WTC11 (cell line): ENCODE results near the gene KLHDC3. TPM values are rescaled to one million over a fixed set of nuclear protein-coding genes. Genes with fewer than 3 reads are reported as not detected.

ENCODE experiments used
- ATAC-seq: fragments of 200-7000 bp; cut with Tn5 transposase; 2 replicates; pipeline ENCODE4 v1.10.0; 2021; ENCODE audit warnings: mild to moderate bottlenecking, moderate library complexity
- CTCF ChIA-PET: fragments of 300-600 bp; sonication (Branson Sonifier 250); formaldehyde crosslinking; loops from one replicate; lab custom pipeline; 2021; ENCODE audit warnings: antibody characterized with exemption; lab: Charles Lee
- POLR2A ChIA-PET: fragments of 350-600 bp; sonication (Branson Sonifier 250); formaldehyde crosslinking; loops from one replicate; lab custom pipeline; 2021; ENCODE audit warnings: antibody characterized with exemption; lab: Charles Lee
- DNase-seq: peaks from one replicate; pipeline ENCODE4 v3.0.0; 2021; ENCODE audit warnings: low spot score
- H3K27ac Mint-ChIP-seq: 2 replicates; pipeline ENCODE4 v1.8.0; 2021; ENCODE audit warnings: mixed read lengths
- H3K27me3 Mint-ChIP-seq: 2 replicates; pipeline ENCODE4 v1.8.0; 2021; ENCODE audit warnings: low read depth, mild to moderate bottlenecking, moderate library complexity, mixed read lengths
- H3K36me3 Mint-ChIP-seq: 2 replicates; pipeline ENCODE4 v1.8.0; 2021; ENCODE audit warnings: mixed read lengths
- H3K4me1 Mint-ChIP-seq: 2 replicates; pipeline ENCODE4 v1.8.0; 2022; ENCODE audit warnings: mixed read lengths
- H3K4me3 Mint-ChIP-seq: 2 replicates; pipeline ENCODE4 v1.8.0; 2021; ENCODE audit warnings: mild to moderate bottlenecking, moderate library complexity, mixed read lengths
- H3K9me3 Mint-ChIP-seq: 2 replicates; pipeline ENCODE4 v1.8.0; 2021; ENCODE audit warnings: mixed read lengths
- ATF2 ChIP-seq: sonication (generic); formaldehyde crosslinking; IDR thresholded peaks from 2 replicates; pipeline ENCODE4 v1.8.1; 2022; ENCODE audit warnings: low read depth, missing genetic modification reagents, borderline replicate concordance
- ATF3 ChIP-seq: sonication (generic); formaldehyde crosslinking; conservative IDR thresholded peaks from 2 replicates; pipeline ENCODE4 v1.8.1; 2022; ENCODE audit warnings: mild to moderate bottlenecking, missing genetic modification reagents
- ELF4 ChIP-seq: sonication (generic); formaldehyde crosslinking; IDR thresholded peaks from 2 replicates; pipeline ENCODE4 v1.8.1; 2022; ENCODE audit warnings: low read depth, mild to moderate bottlenecking, moderate library complexity, missing genetic modification reagents
- FOXP1 ChIP-seq: sonication (generic); formaldehyde crosslinking; IDR thresholded peaks from 2 replicates; pipeline ENCODE4 v1.8.0; 2022; ENCODE audit warnings: missing genetic modification reagents, mild to moderate bottlenecking, moderate library complexity, borderline replicate concordance
- GRHL2 ChIP-seq: fragments of 250-450 bp; sonication (Bioruptor Pico); IDR thresholded peaks from 2 replicates; pipeline ENCODE4 v1.8.0; 2022; ENCODE audit warnings: mild to moderate bottlenecking, moderate library complexity; ENCODE audit not compliant: insufficient replicate concordance, severe bottlenecking
- GTF2I ChIP-seq: fragments of 250-450 bp; sonication (Bioruptor Pico); conservative IDR thresholded peaks from 2 replicates; pipeline ENCODE4 v1.4.0; 2021; ENCODE audit warnings: mild to moderate bottlenecking
- MYBL2 ChIP-seq: sonication (generic); formaldehyde crosslinking; IDR thresholded peaks from 2 replicates; pipeline ENCODE4 v1.8.1; 2023; ENCODE audit warnings: mild to moderate bottlenecking, moderate library complexity, missing genetic modification reagents
- NR3C1 ChIP-seq: sonication (generic); formaldehyde crosslinking; conservative IDR thresholded peaks from 2 replicates; pipeline ENCODE4 v1.8.1; 2023; ENCODE audit warnings: low read depth, mild to moderate bottlenecking, missing genetic modification reagents
- RELA ChIP-seq: sonication (generic); formaldehyde crosslinking; IDR thresholded peaks from 2 replicates; pipeline ENCODE4 v1.8.1; 2022; ENCODE audit warnings: missing genetic modification reagents, mild to moderate bottlenecking, borderline replicate concordance
- RORB ChIP-seq: fragments of 250-450 bp; sonication (Bioruptor Pico); IDR thresholded peaks from 2 replicates; pipeline ENCODE4 v1.9.0; 2021; ENCODE audit warnings: mild to moderate bottlenecking
- SMAD4 ChIP-seq: sonication (generic); formaldehyde crosslinking; IDR thresholded peaks from 2 replicates; pipeline ENCODE4 v1.8.0; 2022; ENCODE audit warnings: mild to moderate bottlenecking, missing genetic modification reagents
- STAT6 ChIP-seq: sonication (generic); formaldehyde crosslinking; conservative IDR thresholded peaks from 2 replicates; pipeline ENCODE4 v1.8.1; 2023; ENCODE audit warnings: mild to moderate bottlenecking, low read depth, missing genetic modification reagents, moderate library complexity
- TEAD4 ChIP-seq: sonication (generic); formaldehyde crosslinking; IDR thresholded peaks from 2 replicates; pipeline ENCODE4 v1.8.0; 2022; ENCODE audit warnings: mild to moderate bottlenecking, missing genetic modification reagents
- ZBTB43 ChIP-seq: sonication (generic); formaldehyde crosslinking; IDR thresholded peaks from 2 replicates; pipeline ENCODE4 v1.8.1; 2023; ENCODE audit warnings: mild to moderate bottlenecking, missing genetic modification reagents
- ZNF317 ChIP-seq: sonication (generic); formaldehyde crosslinking; IDR thresholded peaks from 2 replicates; pipeline ENCODE4 v1.8.1; 2023; ENCODE audit warnings: low read depth, mild to moderate bottlenecking, moderate library complexity, missing genetic modification reagents, borderline replicate concordance
- ZNF425 ChIP-seq: fragments of 250-450 bp; sonication (Bioruptor Pico); conservative IDR thresholded peaks from 2 replicates; pipeline ENCODE4 v1.9.0; 2021; ENCODE audit warnings: mild to moderate bottlenecking
- ZSCAN18 ChIP-seq: fragments of 250-450 bp; sonication (Bioruptor Pico); IDR thresholded peaks from 2 replicates; pipeline ENCODE4 v2.1.2; 2022; ENCODE audit warnings: mild to moderate bottlenecking, moderate library complexity
- total RNA-seq: library from RNA; stranded (reverse); gene quantifications from 3 replicates; pipeline ENCODE4 v1.2.3, GENCODE V29; 2021

Gene KLHDC3
- total RNA-seq, 1 experiment from 2014 or later: 172 TPM

GRCh38 chr6:42967228-42967627 is 46.8 kb upstream of the KLHDC3 start:
- H3K4me3 Mint-ChIP-seq: no peak overlapping the region
- no peaks in the 10 kb centered on the region for H3K9me3 Mint-ChIP-seq
- CTCF ChIA-PET: interaction anchor here (0.7 kb wide), 1 partner anchor 264 kb away, joined by 5 read pairs; no protein-coding TSS in a partner anchor
- ATAC-seq (no peak), DNase-seq (no peak)
- H3K27me3 Mint-ChIP-seq: no peaks in the 10 kb centered on the region
- no peaks in the 10 kb centered on the region for H3K36me3 Mint-ChIP-seq
- TF ChIP-seq SMAD4 (CRISPR knock-in tag) (no peak), FOXP1 (no peak), RORB (CRISPR knock-in tag) (no peak), ZNF425 (CRISPR knock-in tag) (no peak), MYBL2 (CRISPR knock-in tag) (no peak), GRHL2 (CRISPR knock-in tag) (no peak), TEAD4 (CRISPR knock-in tag) (no peak), ZBTB43 (CRISPR knock-in tag) (no peak), GTF2I (CRISPR knock-in tag) (no peak), RELA (no peak), NR3C1 (CRISPR knock-in tag) (no peak), ATF2 (no peak), STAT6 (CRISPR knock-in tag) (no peak)
- H3K27ac Mint-ChIP-seq: no peak overlapping the region
- POLR2A ChIA-PET: interaction anchor here (0.6 kb wide), 1 partner anchor 8 kb away, joined by 4 read pairs; no protein-coding TSS in a partner anchor
- 0 out of 2 replicates have a peak, but pooled peaks cover 4% of the 10 kb centered on the region for H3K4me1 Mint-ChIP-seq

GRCh38 chr6:42968126-42968701 is 45.8 kb upstream of the KLHDC3 start:
- DNase-seq: no peak
- no peak for TF ChIP-seq RORB (CRISPR knock-in tag)
- no peak for TF ChIP-seq ZNF317 (CRISPR knock-in tag)
- TF ChIP-seq ELF4: no peak
- TF ChIP-seq GRHL2 (CRISPR knock-in tag): no peak
- no peak for TF ChIP-seq ATF3
- TF ChIP-seq ZSCAN18 (CRISPR knock-in tag): no peak
- Mint-ChIP-seq H3K4me1 (0 out of 2 replicates have a peak, but pooled peaks cover 4% of the 10 kb centered on the region), H3K27ac (no peak overlapping the region), H3K36me3 (no peaks in the 10 kb centered on the region), H3K4me3 (no peak overlapping the region), H3K9me3 (no peaks in the 10 kb centered on the region), H3K27me3 (no peaks in the 10 kb centered on the region)
- ChIA-PET POLR2A (no interaction called here), CTCF (interaction anchor here (0.5 kb wide), 1 partner anchor 240 kb away, joined by 3 read pairs; no protein-coding TSS in a partner anchor)
- no peak for ATAC-seq
